ENCODE results near the gene AKNA. TPM values are rescaled to one million over a fixed set of nuclear protein-coding genes. Genes with fewer than 3 reads are reported as not detected.

AKNA gene
- total RNA-seq, 1 experiment from 2014 or later = 20.6 TPM

DNA sequence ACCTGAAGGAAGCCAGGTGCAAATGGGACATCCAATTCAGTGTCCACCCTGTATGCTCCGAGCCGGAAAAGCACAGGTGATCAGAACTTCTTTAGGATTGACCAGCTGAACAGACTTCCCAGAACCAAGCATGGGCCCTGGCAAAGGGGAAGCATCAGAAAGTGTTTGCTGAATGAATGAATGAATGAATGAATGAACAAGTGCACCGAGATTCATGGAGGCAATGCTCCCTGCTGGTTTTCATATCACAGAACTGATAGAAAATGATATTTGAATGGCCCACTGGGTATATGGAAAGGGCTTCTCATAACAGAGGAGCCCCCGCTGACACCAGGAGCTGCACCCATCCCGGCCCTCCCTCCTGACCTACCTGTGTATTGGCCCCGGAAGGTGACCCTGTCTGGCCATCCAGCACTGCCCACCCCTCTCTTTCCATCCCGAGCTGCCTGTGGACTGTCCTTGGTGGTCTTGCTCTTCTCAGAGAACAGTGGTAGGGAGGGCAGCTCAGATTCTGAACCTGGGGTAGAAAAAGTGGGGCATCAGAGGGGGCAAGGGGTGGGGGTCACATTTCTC lies 42.2 kb downstream of the AKNA start:
- ChIA-PET CTCF (no interaction called here), RAD21 (ENCODE audit: low non-redundant PET in 1 of 2, low total read pairs in 2 of 2, uncharacterized antibody in 2 of 2, unreplicated experiment in 2 of 2) (no interaction called here), POLR2A (no interaction called here)
- H4K20me1 ChIP-seq (ENCODE audit: insufficient read depth) = no peaks in the 10 kb centered on the region
- H2AFZ ChIP-seq (ENCODE audit: low read depth, low read length, poor library complexity, severe bottlenecking) = no peak overlapping the region
- peaks cover 11 to 15% of the 10 kb centered on the region in 2 experiments; a peak in 3 of 4 replicates for H3K4me1 ChIP-seq (ENCODE audit: control insufficient read depth in 1 of 2, insufficient read depth in 2 of 2, low read length in 2 of 2)
- no peaks in the 10 kb centered on the region for H3K9me2 ChIP-seq (ENCODE audit: insufficient read depth)
- no peaks in the 10 kb centered on the region for H3K9me3 ChIP-seq (ENCODE audit: control insufficient read depth in 1 of 2, insufficient read depth in 1 of 2, low read depth in 1 of 2, low read length in 2 of 2)
- peaks cover 0 to 4% of the 10 kb centered on the region in 2 experiments; a peak in 2 of 4 replicates for H3K36me3 ChIP-seq (ENCODE audit: control insufficient read depth in 1 of 2, insufficient read depth in 2 of 2, low read length in 2 of 2)
- ATAC-seq (no peak), DNase-seq (ENCODE audit: low read depth, low spot score) (no peak)
- H3K27ac ChIP-seq (ENCODE audit: low read depth, low read length) = no peak overlapping the region
- TF ChIP-seq SP1 (IDR thresholded peaks at IDR 0.05; ENCODE audit: low read depth) = no peak
- no peak overlapping the region for H3K4me3 ChIP-seq (replicated peaks in 1 of 2; ENCODE audit: low read depth in 1 of 2, low read length in 2 of 2)
- no peaks in the 10 kb centered on the region for H3K79me2 ChIP-seq (ENCODE audit: insufficient read depth, low read length)
- H3K9ac ChIP-seq (ENCODE audit: low read length) = no peak overlapping the region
- intact Hi-C loops (cut with micrococcal nuclease) = no loop called here
- BruUV-seq (replicated peaks) = no TSS peak
- H3K27me3 ChIP-seq (ENCODE audit: insufficient read depth, low read length) = no peaks in the 10 kb centered on the region
- H3K4me2 ChIP-seq (ENCODE audit: low read length) = no peak overlapping the region

DNA sequence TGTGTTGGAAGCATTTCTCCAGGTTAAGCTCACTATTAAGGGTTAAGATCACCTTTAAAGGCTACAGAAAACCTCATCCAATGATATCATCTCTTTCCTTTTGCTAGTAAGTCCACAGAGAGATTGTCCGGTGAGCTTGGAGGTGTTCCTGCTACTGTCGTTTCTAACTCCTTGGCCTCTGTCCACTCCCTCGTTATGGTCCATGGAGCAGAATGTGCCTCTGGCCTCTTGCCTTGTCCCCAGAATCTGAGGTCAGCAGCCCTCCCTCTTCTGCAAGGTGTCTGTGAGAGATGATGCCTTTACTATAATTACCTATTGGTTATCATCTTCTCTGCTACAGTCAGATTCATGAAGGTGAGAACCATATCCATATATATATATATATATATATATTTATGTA lies 43.1 kb downstream of the AKNA start:
- intact Hi-C loops (cut with micrococcal nuclease) = no loop called here
- ChIA-PET RAD21 (ENCODE audit: low non-redundant PET in 1 of 2, low total read pairs in 2 of 2, uncharacterized antibody in 2 of 2, unreplicated experiment in 2 of 2) (no interaction called here), CTCF (no interaction called here), POLR2A (no interaction called here)
- TF ChIP-seq ATF3 (IDR thresholded peaks at IDR 0.05) = no peak
- no peak for TF ChIP-seq EZH2 (IDR thresholded peaks at IDR 0.05)
- no peak for TF ChIP-seq REST (IDR thresholded peaks at IDR 0.05; ENCODE audit: low read depth)
- TF ChIP-seq TCF7L2 (IDR thresholded peaks at IDR 0.05; ENCODE audit: borderline replicate concordance, extremely low read depth, insufficient read depth, insufficient read length) = no peak
- Histone ChIP-seq H3K4me2 (ENCODE audit: low read length) (no peak overlapping the region), H3K36me3 (ENCODE audit: control insufficient read depth in 1 of 2, insufficient read depth in 2 of 2, low read length in 2 of 2) (peaks cover 0 to 2% of the 10 kb centered on the region in 2 experiments; a peak in 1 of 4 replicates), H3K27ac (ENCODE audit: low read depth, low read length) (no peak overlapping the region), H3K4me3 (replicated peaks in 1 of 2; ENCODE audit: low read depth in 1 of 2, low read length in 2 of 2) (no peak overlapping the region), H4K20me1 (ENCODE audit: insufficient read depth) (no peaks in the 10 kb centered on the region), H3K9me2 (ENCODE audit: insufficient read depth) (no peaks in the 10 kb centered on the region), H3K4me1 (ENCODE audit: control insufficient read depth in 1 of 2, insufficient read depth in 2 of 2, low read length in 2 of 2) (peaks cover 11 to 14% of the 10 kb centered on the region in 2 experiments; a peak in 3 of 4 replicates), H3K27me3 (ENCODE audit: insufficient read depth, low read length) (no peaks in the 10 kb centered on the region), H2AFZ (ENCODE audit: low read depth, low read length, poor library complexity, severe bottlenecking) (no peak overlapping the region), H3K9ac (ENCODE audit: low read length) (no peak overlapping the region), H3K9me3 (ENCODE audit: control insufficient read depth in 1 of 2, insufficient read depth in 1 of 2, low read depth in 1 of 2, low read length in 2 of 2) (no peaks in the 10 kb centered on the region), H3K79me2 (ENCODE audit: insufficient read depth, low read length) (no peaks in the 10 kb centered on the region)
- no peak for DNase-seq (ENCODE audit: low read depth, low spot score)
- ATAC-seq = no peak
- BruUV-seq (replicated peaks) = no TSS peak
